Hippocampal formation (tissue), 2 donors: Measurements from ENCODE around the gene OLIG1.

Experiments used
- DNase-seq, 2 donors: peaks; one replicate each; lab custom pipeline; 2025; lab: John Stamatoyannopoulos, UW

Gene OLIG1, protein sequence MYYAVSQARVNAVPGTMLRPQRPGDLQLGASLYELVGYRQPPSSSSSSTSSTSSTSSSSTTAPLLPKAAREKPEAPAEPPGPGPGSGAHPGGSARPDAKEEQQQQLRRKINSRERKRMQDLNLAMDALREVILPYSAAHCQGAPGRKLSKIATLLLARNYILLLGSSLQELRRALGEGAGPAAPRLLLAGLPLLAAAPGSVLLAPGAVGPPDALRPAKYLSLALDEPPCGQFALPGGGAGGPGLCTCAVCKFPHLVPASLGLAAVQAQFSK

DNA sequence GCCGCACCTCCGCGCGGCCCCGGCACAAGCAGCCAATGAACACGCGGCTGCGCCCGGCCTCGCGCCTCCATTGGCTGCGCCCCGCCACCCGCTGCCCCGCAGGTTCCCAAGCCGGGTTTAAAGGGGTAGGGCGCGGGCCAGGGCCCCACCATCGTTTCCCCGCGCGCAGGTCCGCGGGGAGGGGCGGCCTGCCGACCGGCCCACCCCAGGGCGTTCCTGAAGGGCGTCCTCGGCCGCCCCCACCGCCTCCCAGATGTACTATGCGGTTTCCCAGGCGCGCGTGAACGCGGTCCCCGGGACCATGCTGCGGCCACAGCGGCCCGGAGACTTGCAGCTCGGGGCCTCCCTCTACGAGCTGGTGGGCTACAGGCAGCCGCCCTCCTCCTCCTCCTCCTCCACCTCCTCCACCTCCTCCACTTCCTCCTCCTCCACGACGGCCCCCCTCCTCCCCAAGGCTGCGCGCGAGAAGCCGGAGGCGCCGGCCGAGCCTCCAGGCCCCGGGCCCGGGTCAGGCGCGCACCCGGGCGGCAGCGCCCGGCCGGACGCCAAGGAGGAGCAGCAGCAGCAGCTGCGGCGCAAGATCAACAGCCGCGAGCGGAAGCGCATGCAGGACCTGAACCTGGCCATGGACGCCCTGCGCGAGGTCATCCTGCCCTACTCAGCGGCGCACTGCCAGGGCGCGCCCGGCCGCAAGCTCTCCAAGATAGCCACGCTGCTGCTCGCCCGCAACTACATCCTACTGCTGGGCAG, at the start of gene OLIG1:
Gene OLIG1 (plus strand): TSS at position 148 of the 750 bp plus-strand sequence. CDS start 106 bp downstream, at position 254.
- DNase-seq: peak; percentile 76 to 83

DNA sequence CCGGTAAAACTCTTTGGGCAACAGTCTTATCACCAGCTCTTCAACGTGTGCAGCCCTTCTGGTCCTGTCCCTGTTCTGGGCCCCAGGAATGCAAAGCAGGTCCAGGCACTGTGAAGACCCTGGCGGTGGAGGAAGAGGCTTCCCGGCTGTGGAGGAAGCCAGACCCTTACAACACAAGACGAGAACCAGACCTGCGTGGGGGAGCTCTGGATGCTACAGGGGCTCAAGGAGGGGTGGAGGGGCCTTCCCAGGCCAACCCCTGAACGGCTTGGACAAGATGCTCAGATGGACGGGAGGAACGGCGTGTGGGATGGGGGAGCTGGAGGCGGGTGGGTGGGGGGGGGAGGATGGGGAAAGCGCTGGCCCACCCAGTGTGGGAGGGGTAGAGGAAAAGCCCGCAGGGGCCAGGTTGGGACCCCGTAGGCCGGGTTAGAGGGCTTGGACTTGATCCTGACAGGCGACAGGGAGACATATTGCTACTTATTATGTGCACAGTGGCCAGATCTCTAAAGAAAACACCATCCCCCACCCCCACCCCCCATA, 49.3 kb upstream of the OLIG1 start:
- no peak for DNase-seq

DNA sequence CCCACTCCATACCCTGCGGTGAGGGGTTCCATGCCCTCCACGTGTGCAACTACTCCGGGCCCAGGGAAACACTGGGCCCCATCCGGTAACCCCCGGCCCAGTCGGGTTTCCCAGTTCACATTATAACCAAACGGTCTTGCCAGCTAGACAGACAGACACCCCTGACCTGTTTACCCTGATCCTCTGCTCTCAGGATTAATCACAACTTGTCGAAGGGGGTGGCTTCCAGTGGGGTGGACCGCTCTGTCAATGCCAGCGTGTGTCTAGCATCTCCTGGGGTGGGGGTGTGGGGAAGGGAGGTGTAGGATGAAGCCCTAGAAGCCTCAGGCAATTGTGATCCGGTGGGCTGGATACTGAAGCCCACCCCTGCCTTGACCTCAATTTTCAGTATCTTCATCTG, 48.8 kb upstream of the OLIG1 start:
- no peak for DNase-seq

DNA sequence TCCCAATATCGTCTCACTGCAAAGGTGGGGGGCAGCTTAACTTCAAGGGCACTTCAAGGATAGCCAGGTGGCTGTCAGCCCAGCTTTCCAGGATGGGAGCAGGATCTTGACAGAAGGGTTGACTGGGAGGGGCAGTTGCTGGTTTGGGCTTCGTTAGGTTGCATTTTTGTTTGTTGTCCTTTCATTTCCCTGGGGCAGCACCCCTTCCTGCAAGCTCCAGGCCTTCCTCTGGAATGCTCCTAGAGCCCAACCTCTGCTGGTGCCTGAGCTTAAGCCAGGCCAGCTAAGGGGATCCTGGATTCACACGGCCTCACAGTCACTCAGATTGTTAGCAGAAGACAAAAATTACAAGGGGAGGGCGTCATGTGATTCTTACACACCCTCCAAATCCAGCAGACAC, 48.3 kb upstream of the OLIG1 start:
- DNase-seq: no peak

DNA sequence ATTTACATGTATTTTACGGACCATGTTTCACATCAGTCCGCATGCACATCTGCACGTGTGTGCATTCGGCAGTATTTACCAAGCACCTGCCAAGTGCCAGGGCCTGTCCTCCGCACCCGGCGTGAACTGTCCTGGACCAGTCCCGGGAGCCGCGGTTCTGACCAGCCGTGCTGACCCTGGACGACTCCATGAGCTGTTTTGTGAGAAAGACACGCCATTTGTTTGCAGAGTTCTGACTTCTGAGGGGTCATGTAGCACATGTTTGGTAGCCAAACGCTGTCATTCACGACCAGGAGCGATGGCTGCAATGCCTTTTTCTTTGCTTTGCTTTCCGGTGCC, 47.5 kb upstream of the OLIG1 start:
- DNase-seq: no peak

DNA sequence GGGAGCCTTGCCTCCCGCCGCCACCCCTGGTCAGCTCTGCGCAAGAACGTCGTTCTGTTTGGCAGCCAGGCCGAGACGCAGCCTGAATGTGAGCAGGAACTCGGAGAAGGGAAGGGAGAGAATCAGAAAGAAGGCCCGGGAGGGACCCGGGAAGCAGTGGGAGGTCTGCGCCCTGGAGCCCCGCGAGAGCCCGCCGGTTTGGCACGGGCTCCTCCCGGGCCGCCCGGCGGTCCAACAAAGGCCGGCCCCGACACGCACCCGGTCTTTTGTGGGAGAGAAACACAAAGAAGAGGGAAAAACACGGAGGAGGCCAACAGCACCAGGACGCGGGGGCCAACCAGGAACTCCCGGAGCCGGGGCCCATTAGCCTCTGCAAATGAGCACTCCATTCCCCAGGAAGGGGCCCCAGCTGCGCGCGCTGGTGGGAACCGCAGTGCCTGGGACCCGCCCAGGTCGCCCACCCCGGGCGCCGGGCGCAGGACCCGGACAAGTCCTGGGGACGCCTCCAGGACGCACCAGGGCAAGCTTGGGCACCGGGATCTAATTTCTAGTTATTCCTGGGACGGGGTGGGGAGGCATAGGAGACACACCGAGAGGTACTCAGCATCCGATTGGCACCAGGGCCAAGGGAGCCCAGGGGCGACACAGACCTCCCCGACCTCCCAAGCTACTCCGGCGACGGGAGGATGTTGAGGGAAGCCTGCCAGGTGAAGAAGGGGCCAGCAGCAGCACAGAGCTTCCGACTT, 46.9 kb upstream of the OLIG1 start:
- DNase-seq: peak in 1 of 2 donors; percentile 27

DNA sequence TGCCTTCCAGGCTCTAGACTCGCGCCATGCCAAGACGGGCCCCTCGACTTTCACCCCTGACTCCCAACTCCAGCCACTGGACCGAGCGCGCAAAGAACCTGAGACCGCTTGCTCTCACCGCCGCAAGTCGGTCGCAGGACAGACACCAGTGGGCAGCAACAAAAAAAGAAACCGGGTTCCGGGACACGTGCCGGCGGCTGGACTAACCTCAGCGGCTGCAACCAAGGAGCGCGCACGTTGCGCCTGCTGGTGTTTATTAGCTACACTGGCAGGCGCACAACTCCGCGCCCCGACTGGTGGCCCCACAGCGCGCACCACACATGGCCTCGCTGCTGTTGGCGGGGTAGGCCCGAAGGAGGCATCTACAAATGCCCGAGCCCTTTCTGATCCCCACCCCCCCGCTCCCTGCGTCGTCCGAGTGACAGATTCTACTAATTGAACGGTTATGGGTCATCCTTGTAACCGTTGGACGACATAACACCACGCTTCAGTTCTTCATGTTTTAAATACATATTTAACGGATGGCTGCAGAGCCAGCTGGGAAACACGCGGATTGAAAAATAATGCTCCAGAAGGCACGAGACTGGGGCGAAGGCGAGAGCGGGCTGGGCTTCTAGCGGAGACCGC, 46.3 kb upstream of the OLIG1 start:
- DNase-seq: no peak

DNA sequence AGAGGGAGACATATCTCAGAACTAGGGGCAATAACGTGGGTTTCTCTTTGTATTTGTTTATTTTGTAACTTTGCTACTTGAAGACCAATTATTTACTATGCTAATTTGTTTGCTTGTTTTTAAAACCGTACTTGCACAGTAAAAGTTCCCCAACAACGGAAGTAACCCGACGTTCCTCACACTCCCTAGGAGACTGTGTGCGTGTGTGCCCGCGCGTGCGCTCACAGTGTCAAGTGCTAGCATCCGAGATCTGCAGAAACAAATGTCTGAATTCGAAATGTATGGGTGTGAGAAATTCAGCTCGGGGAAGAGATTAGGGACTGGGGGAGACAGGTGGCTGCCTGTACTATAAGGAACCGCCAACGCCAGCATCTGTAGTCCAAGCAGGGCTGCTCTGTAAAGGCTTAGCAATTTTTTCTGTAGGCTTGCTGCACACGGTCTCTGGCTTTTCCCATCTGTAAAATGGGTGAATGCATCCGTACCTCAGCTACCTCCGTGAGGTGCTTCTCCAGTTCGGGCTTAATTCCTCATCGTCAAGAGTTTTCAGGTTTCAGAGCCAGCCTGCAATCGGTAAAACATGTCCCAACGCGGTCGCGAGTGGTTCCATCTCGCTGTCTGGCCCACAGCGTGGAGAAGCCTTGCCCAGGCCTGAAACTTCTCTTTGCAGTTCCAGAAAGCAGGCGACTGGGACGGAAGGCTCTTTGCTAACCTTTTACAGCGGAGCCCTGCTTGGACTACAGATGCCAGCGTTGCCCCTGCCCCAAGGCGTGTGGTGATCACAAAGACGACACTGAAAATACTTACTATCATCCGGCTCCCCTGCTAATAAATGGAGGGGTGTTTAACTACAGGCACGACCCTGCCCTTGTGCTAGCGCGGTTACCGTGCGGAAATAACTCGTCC, 45.5 kb upstream of the OLIG1 start:
- DNase-seq: no peak

DNA sequence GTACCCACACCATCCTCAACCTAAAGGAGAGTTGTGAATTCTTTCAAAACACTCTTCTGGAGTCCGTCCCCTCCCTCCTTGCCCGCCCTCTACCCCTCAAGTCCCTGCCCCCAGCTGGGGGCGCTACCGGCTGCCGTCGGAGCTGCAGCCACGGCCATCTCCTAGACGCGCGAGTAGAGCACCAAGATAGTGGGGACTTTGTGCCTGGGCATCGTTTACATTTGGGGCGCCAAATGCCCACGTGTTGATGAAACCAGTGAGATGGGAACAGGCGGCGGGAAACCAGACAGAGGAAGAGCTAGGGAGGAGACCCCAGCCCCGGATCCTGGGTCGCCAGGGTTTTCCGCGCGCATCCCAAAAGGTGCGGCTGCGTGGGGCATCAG, 44.8 kb upstream of the OLIG1 start:
- DNase-seq: peak; percentile 57 to 63

DNA sequence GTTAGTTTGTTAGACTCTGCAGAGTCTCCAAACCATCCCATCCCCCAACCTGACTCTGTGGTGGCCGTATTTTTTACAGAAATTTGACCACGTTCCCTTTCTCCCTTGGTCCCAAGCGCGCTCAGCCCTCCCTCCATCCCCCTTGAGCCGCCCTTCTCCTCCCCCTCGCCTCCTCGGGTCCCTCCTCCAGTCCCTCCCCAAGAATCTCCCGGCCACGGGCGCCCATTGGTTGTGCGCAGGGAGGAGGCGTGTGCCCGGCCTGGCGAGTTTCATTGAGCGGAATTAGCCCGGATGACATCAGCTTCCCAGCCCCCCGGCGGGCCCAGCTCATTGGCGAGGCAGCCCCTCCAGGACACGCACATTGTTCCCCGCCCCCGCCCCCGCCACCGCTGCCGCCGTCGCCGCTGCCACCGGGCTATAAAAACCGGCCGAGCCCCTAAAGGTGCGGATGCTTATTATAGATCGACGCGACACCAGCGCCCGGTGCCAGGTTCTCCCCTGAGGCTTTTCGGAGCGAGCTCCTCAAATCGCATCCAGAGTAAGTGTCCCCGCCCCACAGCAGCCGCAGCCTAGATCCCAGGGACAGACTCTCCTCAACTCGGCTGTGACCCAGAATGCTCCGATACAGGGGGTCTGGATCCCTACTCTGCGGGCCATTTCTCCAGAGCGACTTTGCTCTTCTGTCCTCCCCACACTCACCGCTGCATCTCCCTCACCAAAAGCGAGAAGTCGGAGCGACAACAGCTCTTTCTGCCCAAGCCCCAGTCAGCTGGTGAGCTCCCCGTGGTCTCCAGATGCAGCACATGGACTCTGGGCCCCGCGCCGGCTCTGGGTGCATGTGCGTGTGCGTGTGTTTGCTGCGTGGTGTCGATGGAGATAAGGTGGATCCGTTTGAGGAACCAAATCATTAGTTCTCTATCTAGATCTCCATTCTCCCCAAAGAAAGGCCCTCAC, 44.2 kb upstream of the OLIG1 start, which contains the start of gene OLIG2:
Gene OLIG2 (plus strand): TSS at position 447 of the 954 bp plus-strand sequence. CDS start 928 bp downstream, outside the sequence.
- peak; percentile 95 to 96 for DNase-seq

DNA sequence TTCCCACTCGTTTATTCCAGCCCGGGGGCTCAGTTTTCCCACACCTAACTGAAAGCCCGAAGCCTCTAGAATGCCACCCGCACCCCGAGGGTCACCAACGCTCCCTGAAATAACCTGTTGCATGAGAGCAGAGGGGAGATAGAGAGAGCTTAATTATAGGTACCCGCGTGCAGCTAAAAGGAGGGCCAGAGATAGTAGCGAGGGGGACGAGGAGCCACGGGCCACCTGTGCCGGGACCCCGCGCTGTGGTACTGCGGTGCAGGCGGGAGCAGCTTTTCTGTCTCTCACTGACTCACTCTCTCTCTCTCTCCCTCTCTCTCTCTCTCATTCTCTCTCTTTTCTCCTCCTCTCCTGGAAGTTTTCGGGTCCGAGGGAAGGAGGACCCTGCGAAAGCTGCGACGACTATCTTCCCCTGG, 43.5 kb upstream of the OLIG1 start:
- no peak for DNase-seq

DNA sequence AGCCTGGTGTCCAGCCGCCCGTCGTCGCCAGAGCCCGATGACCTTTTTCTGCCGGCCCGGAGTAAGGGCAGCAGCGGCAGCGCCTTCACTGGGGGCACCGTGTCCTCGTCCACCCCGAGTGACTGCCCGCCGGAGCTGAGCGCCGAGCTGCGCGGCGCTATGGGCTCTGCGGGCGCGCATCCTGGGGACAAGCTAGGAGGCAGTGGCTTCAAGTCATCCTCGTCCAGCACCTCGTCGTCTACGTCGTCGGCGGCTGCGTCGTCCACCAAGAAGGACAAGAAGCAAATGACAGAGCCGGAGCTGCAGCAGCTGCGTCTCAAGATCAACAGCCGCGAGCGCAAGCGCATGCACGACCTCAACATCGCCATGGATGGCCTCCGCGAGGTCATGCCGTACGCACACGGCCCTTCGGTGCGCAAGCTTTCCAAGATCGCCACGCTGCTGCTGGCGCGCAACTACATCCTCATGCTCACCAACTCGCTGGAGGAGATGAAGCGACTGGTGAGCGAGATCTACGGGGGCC, 43.0 kb upstream of the OLIG1 start:
- DNase-seq: peak in 1 of 2 donors; percentile 39

DNA sequence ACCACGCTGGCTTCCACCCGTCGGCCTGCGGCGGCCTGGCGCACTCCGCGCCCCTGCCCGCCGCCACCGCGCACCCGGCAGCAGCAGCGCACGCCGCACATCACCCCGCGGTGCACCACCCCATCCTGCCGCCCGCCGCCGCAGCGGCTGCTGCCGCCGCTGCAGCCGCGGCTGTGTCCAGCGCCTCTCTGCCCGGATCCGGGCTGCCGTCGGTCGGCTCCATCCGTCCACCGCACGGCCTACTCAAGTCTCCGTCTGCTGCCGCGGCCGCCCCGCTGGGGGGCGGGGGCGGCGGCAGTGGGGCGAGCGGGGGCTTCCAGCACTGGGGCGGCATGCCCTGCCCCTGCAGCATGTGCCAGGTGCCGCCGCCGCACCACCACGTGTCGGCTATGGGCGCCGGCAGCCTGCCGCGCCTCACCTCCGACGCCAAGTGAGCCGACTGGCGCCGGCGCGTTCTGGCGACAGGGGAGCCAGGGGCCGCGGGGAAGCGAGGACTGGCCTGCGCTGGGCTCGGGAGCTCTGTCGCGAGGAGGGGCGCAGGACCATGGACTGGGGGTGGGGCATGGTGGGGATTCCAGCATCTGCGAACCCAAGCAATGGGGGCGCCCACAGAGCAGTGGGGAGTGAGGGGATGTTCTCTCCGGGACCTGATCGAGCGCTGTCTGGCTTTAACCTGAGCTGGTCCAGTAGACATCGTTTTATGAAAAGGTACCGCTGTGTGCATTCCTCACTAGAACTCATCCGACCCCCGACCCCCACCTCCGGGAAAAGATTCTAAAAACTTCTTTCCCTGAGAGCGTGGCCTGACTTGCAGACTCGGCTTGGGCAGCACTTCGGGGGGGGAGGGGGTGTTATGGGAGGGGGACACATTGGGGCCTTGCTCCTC, 42.3 kb upstream of the OLIG1 start:
- DNase-seq: no peak

DNA sequence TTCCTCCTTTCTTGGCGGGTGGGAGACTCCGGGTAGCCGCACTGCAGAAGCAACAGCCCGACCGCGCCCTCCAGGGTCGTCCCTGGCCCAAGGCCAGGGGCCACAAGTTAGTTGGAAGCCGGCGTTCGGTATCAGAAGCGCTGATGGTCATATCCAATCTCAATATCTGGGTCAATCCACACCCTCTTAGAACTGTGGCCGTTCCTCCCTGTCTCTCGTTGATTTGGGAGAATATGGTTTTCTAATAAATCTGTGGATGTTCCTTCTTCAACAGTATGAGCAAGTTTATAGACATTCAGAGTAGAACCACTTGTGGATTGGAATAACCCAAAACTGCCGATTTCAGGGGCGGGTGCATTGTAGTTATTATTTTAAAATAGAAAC, 41.7 kb upstream of the OLIG1 start:
- DNase-seq: no peak

DNA sequence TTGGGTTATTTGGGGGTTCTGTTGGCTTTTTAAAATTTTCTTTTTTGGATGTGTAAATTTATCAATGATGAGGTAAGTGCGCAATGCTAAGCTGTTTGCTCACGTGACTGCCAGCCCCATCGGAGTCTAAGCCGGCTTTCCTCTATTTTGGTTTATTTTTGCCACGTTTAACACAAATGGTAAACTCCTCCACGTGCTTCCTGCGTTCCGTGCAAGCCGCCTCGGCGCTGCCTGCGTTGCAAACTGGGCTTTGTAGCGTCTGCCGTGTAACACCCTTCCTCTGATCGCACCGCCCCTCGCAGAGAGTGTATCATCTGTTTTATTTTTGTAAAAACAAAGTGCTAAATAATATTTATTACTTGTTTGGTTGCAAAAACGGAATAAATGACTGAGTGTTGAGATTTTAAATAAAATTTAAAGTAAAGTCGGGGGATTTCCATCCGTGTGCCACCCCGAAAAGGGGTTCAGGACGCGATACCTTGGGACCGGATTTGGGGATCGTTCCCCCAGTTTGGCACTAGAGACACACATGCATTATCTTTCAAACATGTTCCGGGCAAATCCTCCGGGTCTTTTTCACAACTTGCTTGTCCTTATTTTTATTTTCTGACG, 41.1 kb upstream of the OLIG1 start:
- DNase-seq: peak in 1 of 2 donors; percentile 11

DNA sequence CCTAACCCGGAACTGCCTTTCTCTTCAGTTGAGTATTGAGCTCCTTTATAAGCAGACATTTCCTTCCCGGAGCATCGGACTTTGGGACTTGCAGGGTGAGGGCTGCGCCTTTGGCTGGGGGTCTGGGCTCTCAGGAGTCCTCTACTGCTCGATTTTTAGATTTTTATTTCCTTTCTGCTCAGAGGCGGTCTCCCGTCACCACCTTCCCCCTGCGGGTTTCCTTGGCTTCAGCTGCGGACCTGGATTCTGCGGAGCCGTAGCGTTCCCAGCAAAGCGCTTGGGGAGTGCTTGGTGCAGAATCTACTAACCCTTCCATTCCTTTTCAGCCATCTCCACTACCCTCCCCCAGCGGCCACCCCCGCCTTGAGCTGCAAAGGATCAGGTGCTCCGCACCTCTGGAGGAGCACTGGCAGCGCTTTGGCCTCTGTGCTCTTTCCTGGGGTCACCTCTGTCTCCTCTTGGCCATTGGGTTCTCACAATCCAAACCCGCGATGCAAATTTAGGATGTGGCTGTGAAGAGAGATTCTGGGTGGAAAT, 40.5 kb upstream of the OLIG1 start:
- DNase-seq: no peak

DNA sequence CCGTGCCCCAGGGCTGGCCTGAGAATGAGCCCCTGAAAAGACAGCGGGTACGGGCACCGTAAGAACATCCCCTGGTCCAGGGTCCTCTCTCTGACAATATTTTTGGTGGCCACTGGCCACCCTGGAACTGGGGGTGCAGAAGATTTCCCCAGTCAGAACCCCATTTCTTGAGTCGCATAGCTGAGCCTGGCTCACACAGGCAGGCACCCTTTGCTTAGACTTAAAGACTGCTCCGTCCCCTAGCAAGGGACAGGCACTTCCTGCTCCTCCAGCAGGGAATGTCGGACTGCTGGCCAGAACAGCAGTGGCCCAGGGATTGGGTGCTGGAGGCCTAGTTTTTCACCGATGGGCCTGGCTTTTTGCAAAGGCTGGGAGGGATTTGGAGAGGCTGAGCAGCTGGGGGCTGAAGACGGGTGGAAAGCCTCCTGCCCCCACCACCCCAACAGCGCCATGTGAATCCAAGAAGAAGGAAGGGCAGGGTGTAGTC, 39.9 kb upstream of the OLIG1 start:
- DNase-seq: peak in 1 of 2 donors; percentile 30

DNA sequence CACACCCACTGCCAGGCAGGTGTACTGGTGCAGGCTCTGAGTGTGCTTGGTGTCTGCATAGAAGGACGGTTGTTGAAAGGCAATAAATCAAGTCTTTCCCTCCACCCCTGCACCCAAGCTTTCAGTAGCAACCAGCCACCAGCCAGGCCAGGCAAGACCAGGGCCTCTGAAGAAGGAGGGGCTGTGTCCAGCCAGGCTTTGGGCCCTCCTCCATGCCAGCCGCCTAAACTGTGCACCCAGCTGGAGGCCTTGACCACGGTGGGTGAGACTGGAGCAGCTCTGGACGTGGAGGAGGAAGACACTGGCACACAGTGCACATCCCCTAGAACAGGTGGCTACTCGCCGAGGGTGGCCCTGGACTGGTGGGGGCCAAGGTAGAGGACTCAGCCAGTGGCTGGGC, 39.3 kb upstream of the OLIG1 start:
- DNase-seq: no peak
